IMR-90 (cell line): ENCODE measurements around the gene AFG1L.

Experiments
- BHLHE40 ChIP-seq: fragments of 150-350 bp; IDR thresholded peaks from 2 replicates; pipeline ENCODE4 v1.6.1; 2016; ENCODE audit warnings: mild to moderate bottlenecking, low read depth, low read length
- CEBPB ChIP-seq: IDR thresholded peaks from 2 replicates; pipeline ENCODE4 v1.6.1; 2012; ENCODE audit warnings: low read depth, low read length, improper control_type of control experiment
- CHD1 ChIP-seq: IDR thresholded peaks from 2 replicates; pipeline ENCODE4 v1.6.1; 2012; ENCODE audit warnings: low read depth, low read length, improper control_type of control experiment
- MAFK ChIP-seq: IDR thresholded peaks from 2 replicates; pipeline ENCODE4 v1.6.1; 2012; ENCODE audit warnings: low read depth, low read length, improper control_type of control experiment
- MXI1 ChIP-seq: IDR thresholded peaks from 2 replicates; pipeline ENCODE4 v1.6.1; 2012; ENCODE audit warnings: low read depth, mild to moderate bottlenecking, low read length, moderate library complexity, borderline replicate concordance
- POLR2A ChIP-seq: IDR thresholded peaks from 2 replicates; pipeline ENCODE4 v1.6.1; 2012; ENCODE audit warnings: mild to moderate bottlenecking, low read depth, low read length
- RAD21 ChIP-seq: IDR thresholded peaks from 2 replicates; pipeline ENCODE4 v1.6.1; 2012; ENCODE audit warnings: low read length, improper control_type of control experiment
- RCOR1 ChIP-seq: IDR thresholded peaks from 2 replicates; pipeline ENCODE4 v1.6.1; 2012; ENCODE audit warnings: mild to moderate bottlenecking, low read length, improper control_type of control experiment; ENCODE audit not compliant: insufficient replicate concordance
- RFX5 ChIP-seq: IDR thresholded peaks from 2 replicates; pipeline ENCODE4 v1.8.0; 2012; ENCODE audit warnings: low read depth, mild to moderate bottlenecking, low read length, moderate library complexity
- SMC3 ChIP-seq: fragments of 150-350 bp; IDR thresholded peaks from 2 replicates; pipeline ENCODE4 v1.6.1; 2016; ENCODE audit warnings: low read depth, mild to moderate bottlenecking, antibody characterized with exemption, low read length, moderate library complexity
- USF2 ChIP-seq: fragments of 150-350 bp; IDR thresholded peaks from 2 replicates; pipeline ENCODE4 v1.6.1; 2017; ENCODE audit warnings: mild to moderate bottlenecking, antibody characterized with exemption, low read length, low read depth
- TF ChIP-seq, protein P1 (sequence below): conservative IDR thresholded peaks from 2 replicates; pipeline ENCODE4 v1.5.1; 2012; ENCODE audit warnings: mild to moderate bottlenecking, low read depth, low read length, improper control_type of control experiment
- TF ChIP-seq, protein P2 (sequence below): fragments of 150-350 bp; IDR thresholded peaks from 2 replicates; pipeline ENCODE4 v1.6.1; 2016; ENCODE audit warnings: low read depth, mild to moderate bottlenecking, low read length, moderate library complexity, borderline replicate concordance

- TF ChIP-seq RAD21 (peak; percentile 39; the same call in 1 of the 2 replicates), RFX5 (no peak), POLR2A (no peak), CEBPB (peak; percentile 27; the same call in 1 of the 2 replicates), USF2 (no peak), RCOR1 (no peak), BHLHE40 (no peak), MXI1 (no peak), MAFK (no peak), CHD1 (no peak), SMC3 (0 out of 2 replicates have a peak, but pooled peaks have one; percentile 14)
- TF ChIP-seq, protein P1, sequence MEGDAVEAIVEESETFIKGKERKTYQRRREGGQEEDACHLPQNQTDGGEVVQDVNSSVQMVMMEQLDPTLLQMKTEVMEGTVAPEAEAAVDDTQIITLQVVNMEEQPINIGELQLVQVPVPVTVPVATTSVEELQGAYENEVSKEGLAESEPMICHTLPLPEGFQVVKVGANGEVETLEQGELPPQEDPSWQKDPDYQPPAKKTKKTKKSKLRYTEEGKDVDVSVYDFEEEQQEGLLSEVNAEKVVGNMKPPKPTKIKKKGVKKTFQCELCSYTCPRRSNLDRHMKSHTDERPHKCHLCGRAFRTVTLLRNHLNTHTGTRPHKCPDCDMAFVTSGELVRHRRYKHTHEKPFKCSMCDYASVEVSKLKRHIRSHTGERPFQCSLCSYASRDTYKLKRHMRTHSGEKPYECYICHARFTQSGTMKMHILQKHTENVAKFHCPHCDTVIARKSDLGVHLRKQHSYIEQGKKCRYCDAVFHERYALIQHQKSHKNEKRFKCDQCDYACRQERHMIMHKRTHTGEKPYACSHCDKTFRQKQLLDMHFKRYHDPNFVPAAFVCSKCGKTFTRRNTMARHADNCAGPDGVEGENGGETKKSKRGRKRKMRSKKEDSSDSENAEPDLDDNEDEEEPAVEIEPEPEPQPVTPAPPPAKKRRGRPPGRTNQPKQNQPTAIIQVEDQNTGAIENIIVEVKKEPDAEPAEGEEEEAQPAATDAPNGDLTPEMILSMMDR: peak; percentile 40
- TF ChIP-seq, protein P2, sequence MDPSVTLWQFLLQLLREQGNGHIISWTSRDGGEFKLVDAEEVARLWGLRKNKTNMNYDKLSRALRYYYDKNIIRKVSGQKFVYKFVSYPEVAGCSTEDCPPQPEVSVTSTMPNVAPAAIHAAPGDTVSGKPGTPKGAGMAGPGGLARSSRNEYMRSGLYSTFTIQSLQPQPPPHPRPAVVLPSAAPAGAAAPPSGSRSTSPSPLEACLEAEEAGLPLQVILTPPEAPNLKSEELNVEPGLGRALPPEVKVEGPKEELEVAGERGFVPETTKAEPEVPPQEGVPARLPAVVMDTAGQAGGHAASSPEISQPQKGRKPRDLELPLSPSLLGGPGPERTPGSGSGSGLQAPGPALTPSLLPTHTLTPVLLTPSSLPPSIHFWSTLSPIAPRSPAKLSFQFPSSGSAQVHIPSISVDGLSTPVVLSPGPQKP: no peak
These were observed 203.0 kb downstream of the AFG1L start for GRCh38 chr6:108497883-108498282.
